Neural cell (in vitro differentiated cells): ENCODE measurements around the gene AFF1. TPM values are rescaled to one million over a fixed set of nuclear protein-coding genes. Genes with fewer than 3 reads are reported as not detected.

ENCODE experiments used
- H2AFZ ChIP-seq: fragments of 200-600, 300-800 bp; sonication (generic), shearing (Covaris generic); 2 replicates; pipeline ENCODE4 v1.6.0; 2014; ENCODE audit warnings: low read depth, mild to moderate bottlenecking, antibody characterized with exemption, low read length, moderate library complexity
- H3F3A ChIP-seq: fragments of 200-600 bp; shearing (Covaris generic); 2 replicates; pipeline ENCODE4 v1.6.1; 2016; ENCODE audit warnings: mild to moderate bottlenecking, moderate library complexity, mixed read lengths, antibody characterized with exemption, low read length; ENCODE audit not compliant: insufficient read depth, poor library complexity, severe bottlenecking
- H3K27ac ChIP-seq: fragments of 200-600, 300-800 bp; sonication (generic), shearing (Covaris generic); 2 replicates; pipeline ENCODE4 v1.5.1; 2014; ENCODE audit warnings: mild to moderate bottlenecking, low read length, moderate library complexity
- H3K27me3 ChIP-seq: fragments of 300-800, 200-600 bp; sonication (generic), shearing (Covaris generic); 2 replicates; pipeline ENCODE4 v1.6.0; 2014; ENCODE audit warnings: mild to moderate bottlenecking, low read depth, low read length, moderate library complexity; ENCODE audit not compliant: insufficient read depth
- H3K36me3 ChIP-seq: fragments of 300-800, 200-600 bp; sonication (generic), shearing (Covaris generic); 2 replicates; pipeline ENCODE4 v1.5.1; 2014; ENCODE audit warnings: mild to moderate bottlenecking, antibody characterized with exemption, low read length, moderate library complexity; ENCODE audit not compliant: insufficient read depth
- H3K4me2 ChIP-seq: fragments of 300-800, 200-600 bp; sonication (generic), shearing (Covaris generic); 2 replicates; pipeline ENCODE4 v1.6.0; 2014; ENCODE audit warnings: mild to moderate bottlenecking, low read length
- H3K4me3 ChIP-seq: fragments of 300-800, 200-600 bp; sonication (generic), shearing (Covaris generic); 2 replicates; pipeline ENCODE4 v1.5.1; 2014; ENCODE audit warnings: mild to moderate bottlenecking, low read length, moderate library complexity
- H3K79me2 ChIP-seq: fragments of 200-600 bp; shearing (Covaris generic); replicated peaks from 2 replicates; pipeline ENCODE4 v1.6.0; 2014; ENCODE audit warnings: mild to moderate bottlenecking, low read length, moderate library complexity; ENCODE audit not compliant: insufficient read depth
- H3K9ac ChIP-seq: fragments of 300-800, 200-600 bp; sonication (generic), shearing (Covaris generic); 2 replicates; pipeline ENCODE4 v1.6.1; 2016; ENCODE audit warnings: mild to moderate bottlenecking, low read length, mixed read lengths
- H3K9me2 ChIP-seq: fragments of 200-600 bp; shearing (Covaris generic); 2 replicates; pipeline ENCODE4 v1.6.1; 2016; ENCODE audit warnings: mild to moderate bottlenecking, low read length, mixed read lengths; ENCODE audit not compliant: insufficient read depth
- H3K9me3 ChIP-seq: fragments of 200-600, 300-800 bp; sonication (generic), shearing (Covaris generic); 2 replicates; pipeline ENCODE4 v1.6.1; 2016; ENCODE audit warnings: mild to moderate bottlenecking, mixed run types, low read length, moderate library complexity, mixed read lengths
- H4K20me1 ChIP-seq: fragments of 200-600 bp; shearing (Covaris generic); 2 replicates; pipeline ENCODE4 v1.6.1; 2016; ENCODE audit warnings: mild to moderate bottlenecking, mixed run types; ENCODE audit not compliant: insufficient read depth
- EP300 ChIP-seq: fragments of 450-650 bp; conservative IDR thresholded peaks from 2 replicates; pipeline ENCODE4 v1.6.1; 2014; ENCODE audit warnings: antibody characterized with exemption, mild to moderate bottlenecking, moderate library complexity; ENCODE audit not compliant: poor library complexity, severe bottlenecking
- EZH2 ChIP-seq: fragments of 200-600, 300-800 bp; shearing (Covaris generic), sonication (generic); IDR thresholded peaks from 2 replicates; pipeline ENCODE4 v1.6.1; 2014; ENCODE audit warnings: antibody characterized with exemption, low read length, borderline replicate concordance, mild to moderate bottlenecking; ENCODE audit not compliant: insufficient read depth, poor library complexity, severe bottlenecking
- MXI1 ChIP-seq: fragments of 450-650 bp; conservative IDR thresholded peaks from 2 replicates; pipeline ENCODE4 v1.6.1; 2014; ENCODE audit warnings: antibody characterized with exemption, mild to moderate bottlenecking; ENCODE audit not compliant: poor library complexity, severe bottlenecking
- POLR2AphosphoS5 ChIP-seq: IDR thresholded peaks from 2 replicates; pipeline ENCODE4 v1.6.1; 2012
- RAD21 ChIP-seq: fragments of 450-650 bp; conservative IDR thresholded peaks from 2 replicates; pipeline ENCODE4 v1.6.1; 2014; ENCODE audit warnings: antibody characterized with exemption, mild to moderate bottlenecking, moderate library complexity
- SMC3 ChIP-seq: fragments of 450-650 bp; conservative IDR thresholded peaks from 2 replicates; pipeline ENCODE4 v1.6.1; 2014; ENCODE audit warnings: antibody characterized with exemption, mild to moderate bottlenecking, moderate library complexity; ENCODE audit not compliant: poor library complexity
- TAF1 ChIP-seq: IDR thresholded peaks from 2 replicates; pipeline ENCODE4 v1.6.1; 2012; ENCODE audit warnings: low read depth
- polyA plus RNA-seq: library from polyadenylated mRNA; depleted of rRNA; stranded (reverse); fragments of >200 nt; gene quantifications from 2 replicates; pipeline ENCODE4 v1.2.3, GENCODE V29; 2014
- TF ChIP-seq, protein P1 (sequence below): fragments of 450-650 bp; IDR thresholded peaks from 2 replicates; pipeline ENCODE4 v1.5.1; 2014; ENCODE audit warnings: antibody characterized with exemption, mild to moderate bottlenecking, moderate library complexity; ENCODE audit not compliant: poor library complexity, severe bottlenecking
- TF ChIP-seq, protein P2 (sequence below): IDR thresholded peaks from 2 replicates; pipeline ENCODE4 v1.6.1; 2012; ENCODE audit warnings: borderline replicate concordance

AFF1 gene
- polyA plus RNA-seq, 1 donor from 2014 or later, result 0.63 TPM

DNA sequence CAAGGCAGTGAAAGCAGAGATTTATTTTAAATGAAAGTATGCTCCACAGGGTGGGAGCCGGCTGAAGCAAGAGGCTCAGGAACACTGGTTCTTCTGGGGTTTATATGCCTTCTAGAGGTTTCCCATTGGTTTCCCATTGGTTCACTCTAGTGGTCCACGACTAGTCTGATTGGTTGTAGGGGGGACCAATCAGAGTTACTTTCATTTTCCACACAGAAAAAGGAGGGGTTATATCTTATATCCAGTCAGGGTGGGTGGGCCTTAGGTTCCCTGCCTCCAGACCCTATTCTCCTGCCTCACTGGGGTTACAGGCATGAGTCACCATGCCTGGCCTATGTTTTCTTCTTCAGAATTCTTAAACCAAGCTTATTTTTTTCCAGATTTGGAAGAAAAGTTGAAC lies 184.0 kb downstream of the AFF1 start:
- Histone ChIP-seq H2AFZ (no peak overlapping the region), H3K27ac (no peak overlapping the region), H3K9ac (no peak overlapping the region), H3K4me2 (no peak overlapping the region), H3F3A (no peaks in the 10 kb centered on the region), H3K4me3 (no peak overlapping the region), H3K79me2 (no peaks in the 10 kb centered on the region), H3K9me2 (no peaks in the 10 kb centered on the region), H4K20me1 (no peaks in the 10 kb centered on the region), H3K27me3 (no peaks in the 10 kb centered on the region), H3K36me3 (no peaks in the 10 kb centered on the region), H3K9me3 (no peaks in the 10 kb centered on the region)
- TF ChIP-seq, protein P1, sequence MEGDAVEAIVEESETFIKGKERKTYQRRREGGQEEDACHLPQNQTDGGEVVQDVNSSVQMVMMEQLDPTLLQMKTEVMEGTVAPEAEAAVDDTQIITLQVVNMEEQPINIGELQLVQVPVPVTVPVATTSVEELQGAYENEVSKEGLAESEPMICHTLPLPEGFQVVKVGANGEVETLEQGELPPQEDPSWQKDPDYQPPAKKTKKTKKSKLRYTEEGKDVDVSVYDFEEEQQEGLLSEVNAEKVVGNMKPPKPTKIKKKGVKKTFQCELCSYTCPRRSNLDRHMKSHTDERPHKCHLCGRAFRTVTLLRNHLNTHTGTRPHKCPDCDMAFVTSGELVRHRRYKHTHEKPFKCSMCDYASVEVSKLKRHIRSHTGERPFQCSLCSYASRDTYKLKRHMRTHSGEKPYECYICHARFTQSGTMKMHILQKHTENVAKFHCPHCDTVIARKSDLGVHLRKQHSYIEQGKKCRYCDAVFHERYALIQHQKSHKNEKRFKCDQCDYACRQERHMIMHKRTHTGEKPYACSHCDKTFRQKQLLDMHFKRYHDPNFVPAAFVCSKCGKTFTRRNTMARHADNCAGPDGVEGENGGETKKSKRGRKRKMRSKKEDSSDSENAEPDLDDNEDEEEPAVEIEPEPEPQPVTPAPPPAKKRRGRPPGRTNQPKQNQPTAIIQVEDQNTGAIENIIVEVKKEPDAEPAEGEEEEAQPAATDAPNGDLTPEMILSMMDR, result no peak
- TF ChIP-seq, protein P2, sequence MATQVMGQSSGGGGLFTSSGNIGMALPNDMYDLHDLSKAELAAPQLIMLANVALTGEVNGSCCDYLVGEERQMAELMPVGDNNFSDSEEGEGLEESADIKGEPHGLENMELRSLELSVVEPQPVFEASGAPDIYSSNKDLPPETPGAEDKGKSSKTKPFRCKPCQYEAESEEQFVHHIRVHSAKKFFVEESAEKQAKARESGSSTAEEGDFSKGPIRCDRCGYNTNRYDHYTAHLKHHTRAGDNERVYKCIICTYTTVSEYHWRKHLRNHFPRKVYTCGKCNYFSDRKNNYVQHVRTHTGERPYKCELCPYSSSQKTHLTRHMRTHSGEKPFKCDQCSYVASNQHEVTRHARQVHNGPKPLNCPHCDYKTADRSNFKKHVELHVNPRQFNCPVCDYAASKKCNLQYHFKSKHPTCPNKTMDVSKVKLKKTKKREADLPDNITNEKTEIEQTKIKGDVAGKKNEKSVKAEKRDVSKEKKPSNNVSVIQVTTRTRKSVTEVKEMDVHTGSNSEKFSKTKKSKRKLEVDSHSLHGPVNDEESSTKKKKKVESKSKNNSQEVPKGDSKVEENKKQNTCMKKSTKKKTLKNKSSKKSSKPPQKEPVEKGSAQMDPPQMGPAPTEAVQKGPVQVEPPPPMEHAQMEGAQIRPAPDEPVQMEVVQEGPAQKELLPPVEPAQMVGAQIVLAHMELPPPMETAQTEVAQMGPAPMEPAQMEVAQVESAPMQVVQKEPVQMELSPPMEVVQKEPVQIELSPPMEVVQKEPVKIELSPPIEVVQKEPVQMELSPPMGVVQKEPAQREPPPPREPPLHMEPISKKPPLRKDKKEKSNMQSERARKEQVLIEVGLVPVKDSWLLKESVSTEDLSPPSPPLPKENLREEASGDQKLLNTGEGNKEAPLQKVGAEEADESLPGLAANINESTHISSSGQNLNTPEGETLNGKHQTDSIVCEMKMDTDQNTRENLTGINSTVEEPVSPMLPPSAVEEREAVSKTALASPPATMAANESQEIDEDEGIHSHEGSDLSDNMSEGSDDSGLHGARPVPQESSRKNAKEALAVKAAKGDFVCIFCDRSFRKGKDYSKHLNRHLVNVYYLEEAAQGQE, result no peak
- TF ChIP-seq SMC3, result no peak
- no peak for TF ChIP-seq EZH2
- no peak for TF ChIP-seq MXI1
- no peak for TF ChIP-seq EP300
- TF ChIP-seq TAF1, result no peak
- no peak for TF ChIP-seq POLR2AphosphoS5
- no peak for TF ChIP-seq RAD21

DNA sequence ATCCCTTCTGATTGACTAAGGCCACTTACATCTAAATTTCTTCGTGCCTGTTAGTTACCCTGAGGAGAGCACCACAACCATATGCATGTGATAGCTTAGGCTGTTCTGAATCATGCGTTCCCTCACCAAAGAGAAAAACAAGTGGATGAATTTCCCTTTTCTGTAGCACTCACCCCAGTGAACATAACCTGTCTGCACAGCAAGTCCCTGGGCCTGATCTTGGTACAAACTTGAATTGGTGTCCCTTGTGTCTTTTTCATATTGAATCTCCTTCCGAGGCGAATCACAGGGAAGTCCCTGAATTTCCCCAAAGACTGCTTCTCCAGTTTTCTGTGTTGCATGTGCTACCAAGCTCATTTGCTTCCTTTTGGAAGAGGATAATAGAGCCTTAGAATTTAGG lies 185.2 kb downstream of the AFF1 start:
- Histone ChIP-seq H3K9me3 (no peaks in the 10 kb centered on the region), H3K27ac (no peak overlapping the region), H3K27me3 (no peaks in the 10 kb centered on the region), H3K79me2 (no peaks in the 10 kb centered on the region), H3K9me2 (no peaks in the 10 kb centered on the region), H3K9ac (no peak overlapping the region), H3K4me2 (no peak overlapping the region), H4K20me1 (no peaks in the 10 kb centered on the region), H3K36me3 (no peaks in the 10 kb centered on the region), H2AFZ (no peak overlapping the region), H3F3A (no peaks in the 10 kb centered on the region), H3K4me3 (no peak overlapping the region)
- TF ChIP-seq, protein P1, result no peak
- TF ChIP-seq, protein P2, result no peak
- no peak for TF ChIP-seq RAD21
- TF ChIP-seq EZH2, result no peak
- no peak for TF ChIP-seq EP300
- TF ChIP-seq MXI1, result no peak
- TF ChIP-seq POLR2AphosphoS5, result no peak
- no peak for TF ChIP-seq TAF1
- TF ChIP-seq SMC3, result no peak
